BE2C (cell line): ENCODE measurements around the gene POU2F3.

Experiments
- DNase-seq: peaks from one replicate; pipeline ENCODE4 v3.0.0-alpha.2; 2020
- H3K27me3 ChIP-seq: fragments of 250-450 bp; sonication (Bioruptor Pico); 2 replicates; pipeline ENCODE4 v1.5.1; 2020; ENCODE audit warnings: mild to moderate bottlenecking
- H3K36me3 ChIP-seq: fragments of 250-450 bp; sonication (Bioruptor Pico); 2 replicates; pipeline ENCODE4 v1.5.1; 2020; ENCODE audit warnings: mild to moderate bottlenecking
- H3K4me1 ChIP-seq: fragments of 250-450 bp; sonication (Bioruptor Pico); 2 replicates; pipeline ENCODE4 v1.5.1; 2020
- H3K4me3 ChIP-seq: 2 replicates; pipeline ENCODE4 v1.5.1; 2011; ENCODE audit warnings: low read depth, low read length
- H3K9me3 ChIP-seq: fragments of 250-450 bp; sonication (Bioruptor Pico); 2 replicates; pipeline ENCODE4 v1.5.1; 2020
- CTCF ChIP-seq: IDR thresholded peaks from 2 replicates; pipeline ENCODE4 v1.5.1; 2012; ENCODE audit warnings: mild to moderate bottlenecking, low read depth, low read length

POU2F3 gene

GRCh38 chr11:120196826-120197225, 43.1 kb upstream of the POU2F3 start:
- Histone ChIP-seq H3K27me3 (no peaks in the 10 kb centered on the region), H3K4me3 (no peak overlapping the region)

GRCh38 chr11:120197251-120197891, 42.6 kb upstream of the POU2F3 start:
- H3K4me1 ChIP-seq = peaks cover 5% of the 10 kb centered on the region; the same call in 1 of the 2 replicates
- DNase-seq = no peak
- no peak for TF ChIP-seq CTCF
- H3K36me3 ChIP-seq = no peaks in the 10 kb centered on the region
- no peaks in the 10 kb centered on the region for H3K27me3 ChIP-seq
- no peak overlapping the region for H3K4me3 ChIP-seq
- no peaks in the 10 kb centered on the region for H3K9me3 ChIP-seq

More at GRCh38 chr11:120196826-120197225, 43.1 kb upstream of the POU2F3 start:
- H3K9me3 ChIP-seq = no peaks in the 10 kb centered on the region
- DNase-seq = no peak
- H3K36me3 ChIP-seq = no peaks in the 10 kb centered on the region
- peaks cover 5% of the 10 kb centered on the region; the same call in 1 of the 2 replicates for H3K4me1 ChIP-seq
- TF ChIP-seq CTCF = no peak

- Histone ChIP-seq H3K36me3 (no peaks in the 10 kb centered on the region), H3K27me3 (no peaks in the 10 kb centered on the region), H3K9me3 (no peaks in the 10 kb centered on the region), H3K4me3 (no peak overlapping the region), H3K4me1 (peaks cover 2% of the 10 kb centered on the region; the same call in 1 of the 2 replicates)
- no peak for DNase-seq
- TF ChIP-seq CTCF = no peak
Observed at GRCh38 chr11:120197977-120198376, 42.0 kb upstream of the POU2F3 start.

GRCh38 chr11:120198403-120198786, 41.5 kb upstream of the POU2F3 start:
- Histone ChIP-seq H3K36me3 (no peaks in the 10 kb centered on the region), H3K9me3 (no peaks in the 10 kb centered on the region), H3K4me3 (no peak overlapping the region), H3K27me3 (no peaks in the 10 kb centered on the region), H3K4me1 (no peaks in the 10 kb centered on the region)
- no peak for TF ChIP-seq CTCF
- DNase-seq = no peak

- DNase-seq = no peak
- Histone ChIP-seq H3K36me3 (no peaks in the 10 kb centered on the region), H3K27me3 (no peaks in the 10 kb centered on the region), H3K4me1 (no peaks in the 10 kb centered on the region), H3K9me3 (no peaks in the 10 kb centered on the region), H3K4me3 (no peak overlapping the region)
- no peak for TF ChIP-seq CTCF
Observed at GRCh38 chr11:120198787-120199469, 41.0 kb upstream of the POU2F3 start.

GRCh38 chr11:120199613-120200012, 40.3 kb upstream of the POU2F3 start:
- Histone ChIP-seq H3K4me3 (no peak overlapping the region), H3K9me3 (no peaks in the 10 kb centered on the region), H3K4me1 (no peaks in the 10 kb centered on the region), H3K36me3 (no peaks in the 10 kb centered on the region), H3K27me3 (no peaks in the 10 kb centered on the region)
- TF ChIP-seq CTCF = no peak
- no peak for DNase-seq
